Activated CD4-positive, alpha-beta T cell treated with anti-CD3 and anti-CD28 coated beads for 24 hours (primary cell): ENCODE measurements around the gene CACNA2D2.

ENCODE experiments used
- DNase-seq, 2 donors: peaks; one replicate each; pipeline ENCODE4 v3.0.0-alpha.2; 2020; ENCODE audit warnings: low read depth in 2 of 2

CACNA2D2 gene

GRCh38 chr3:50502225-50502583 is 1.2 kb downstream of the CACNA2D2 start:
- DNase-seq, result no peak

GRCh38 chr3:50495609-50496423 is 7.6 kb downstream of the CACNA2D2 start:
- DNase-seq, result no peak

GRCh38 chr3:50494126-50494525 is 9.3 kb downstream of the CACNA2D2 start:
- no peak for DNase-seq

GRCh38 chr3:50493623-50494022 is 9.8 kb downstream of the CACNA2D2 start:
- DNase-seq, result no peak

GRCh38 chr3:50493086-50493485 is 10.3 kb downstream of the CACNA2D2 start:
- no peak for DNase-seq

- no peak for DNase-seq
Observed at GRCh38 chr3:50491023-50491422, 12.4 kb downstream of the CACNA2D2 start.

- no peak for DNase-seq
Observed at GRCh38 chr3:50490424-50490823, 13.0 kb downstream of the CACNA2D2 start.

GRCh38 chr3:50487181-50487580 is 16.3 kb downstream of the CACNA2D2 start:
- no peak for DNase-seq

- no peak for DNase-seq
Observed at GRCh38 chr3:50486219-50486888, 17.1 kb downstream of the CACNA2D2 start.

GRCh38 chr3:50484722-50485121 is 18.7 kb downstream of the CACNA2D2 start:
- no peak for DNase-seq

- no peak for DNase-seq
Observed at GRCh38 chr3:50483374-50483773, 20.1 kb downstream of the CACNA2D2 start.

GRCh38 chr3:50481992-50482391 is 21.4 kb downstream of the CACNA2D2 start:
- DNase-seq, result no peak

GRCh38 chr3:50480471-50480870 is 23.0 kb downstream of the CACNA2D2 start:
- no peak for DNase-seq

- DNase-seq, result no peak
Observed at GRCh38 chr3:50479523-50479922, 23.9 kb downstream of the CACNA2D2 start.

- no peak for DNase-seq
Observed at GRCh38 chr3:50478671-50479260, 24.7 kb downstream of the CACNA2D2 start.

GRCh38 chr3:50478051-50478450 is 25.4 kb downstream of the CACNA2D2 start:
- no peak for DNase-seq

- no peak for DNase-seq
Observed at GRCh38 chr3:50475348-50475747, 28.1 kb downstream of the CACNA2D2 start.

GRCh38 chr3:50474717-50475116 is 28.7 kb downstream of the CACNA2D2 start:
- no peak for DNase-seq

GRCh38 chr3:50473768-50474167 is 29.7 kb downstream of the CACNA2D2 start:
- no peak for DNase-seq

GRCh38 chr3:50472958-50473357 is 30.5 kb downstream of the CACNA2D2 start:
- DNase-seq, result no peak

- DNase-seq, result no peak
Observed at GRCh38 chr3:50470658-50471057, 32.8 kb downstream of the CACNA2D2 start.

- no peak for DNase-seq
Observed at GRCh38 chr3:50467919-50468318, 35.5 kb downstream of the CACNA2D2 start.

GRCh38 chr3:50466177-50466576 is 37.3 kb downstream of the CACNA2D2 start:
- DNase-seq, result no peak
